HepG2 (cell line): ENCODE measurements around the gene MARCHF2. TPM values are rescaled to one million over a fixed set of nuclear protein-coding genes. Genes with fewer than 3 reads are reported as not detected.
A peak's percentile ranks its signal among the peaks of the same experiment; 100 is the strongest.

Experiments used
- ARNT2 ChIP-seq: sonication (generic); formaldehyde crosslinking; IDR thresholded peaks from 2 replicates; pipeline ENCODE4 v1.8.0; 2022; ENCODE audit warnings: mild to moderate bottlenecking, low read depth, missing genetic modification reagents, moderate library complexity
- ARNTL ChIP-seq: sonication (generic); formaldehyde crosslinking; IDR thresholded peaks from 2 replicates; pipeline ENCODE4 v1.4.0; 2020; ENCODE audit warnings: mild to moderate bottlenecking, missing genetic modification reagents
- CAMTA2 ChIP-seq: sonication (generic); formaldehyde crosslinking; IDR thresholded peaks from 2 replicates; pipeline ENCODE4 v1.4.0; 2020; ENCODE audit warnings: mild to moderate bottlenecking, missing genetic modification reagents, borderline replicate concordance
- DR1 ChIP-seq: sonication (generic); formaldehyde crosslinking; IDR thresholded peaks from 2 replicates; pipeline ENCODE4 v1.8.0; 2021; ENCODE audit warnings: mild to moderate bottlenecking, missing genetic modification reagents, inconsistent platforms
- FOXP1 ChIP-seq, 2 experiments: fragments of 450-650 bp in 1 of 2; IDR thresholded peaks; 2 replicates each; pipeline ENCODE4 v1.6.1; 2017 to 2018; ENCODE audit warnings: antibody characterized with exemption in 1 of 2
- GATAD2A ChIP-seq: IDR thresholded peaks from 2 replicates; pipeline ENCODE4 v1.6.1; 2016
- MED8 ChIP-seq: sonication (generic); formaldehyde crosslinking; IDR thresholded peaks from 2 replicates; pipeline ENCODE4 v1.8.1; 2023; ENCODE audit warnings: mild to moderate bottlenecking, missing genetic modification reagents; ENCODE audit not compliant: insufficient replicate concordance
- RXRA ChIP-seq: sonication (generic); formaldehyde crosslinking; IDR thresholded peaks from 2 replicates; pipeline ENCODE4 v1.5.1; 2020; ENCODE audit warnings: missing genetic modification reagents
- ZNF274 ChIP-seq: sonication (generic); formaldehyde crosslinking; IDR thresholded peaks from 2 replicates; pipeline ENCODE4 v1.5.1; 2020; ENCODE audit warnings: mild to moderate bottlenecking, missing genetic modification reagents
- ZNF296 ChIP-seq: sonication (generic); formaldehyde crosslinking; conservative IDR thresholded peaks from 2 replicates; pipeline ENCODE4 v1.5.0; 2020; ENCODE audit warnings: mild to moderate bottlenecking, missing genetic modification reagents
- ZNF460 ChIP-seq: sonication (generic); formaldehyde crosslinking; IDR thresholded peaks from 2 replicates; pipeline ENCODE4 v1.5.1; 2020; ENCODE audit warnings: missing genetic modification reagents, mild to moderate bottlenecking, borderline replicate concordance
- ZNF558 ChIP-seq: sonication (generic); formaldehyde crosslinking; IDR thresholded peaks from 2 replicates; pipeline ENCODE4 v1.9.0; 2022; ENCODE audit warnings: mild to moderate bottlenecking, missing genetic modification reagents, borderline replicate concordance
- ZSCAN22 ChIP-seq: sonication (generic); formaldehyde crosslinking; IDR thresholded peaks from 2 replicates; pipeline ENCODE4 v1.4.0; 2020; ENCODE audit warnings: mild to moderate bottlenecking, missing genetic modification reagents
- polyA plus RNA-seq, 8 experiments: library from polyadenylated mRNA; depleted of rRNA in 3 of 8; stranded (reverse) in 7 of 8; unstranded in 1 of 8; fragments of >200 nt; fragmentation: Illumina TruSeq in 4 of 8; extraction: Trizol in 4 of 8; gene quantifications; 2 replicates each; pipeline versions ENCODE4 v1.2.1 to v1.2.3, GENCODE V29; 2011 to 2016; ENCODE audit warnings: low read depth in 4 of 8, missing spikeins in 1 of 8, mixed read lengths in 1 of 8; ENCODE audit not compliant: insufficient read depth in 1 of 8
- total RNA-seq, 5 experiments: library from RNA; depleted of rRNA; stranded (reverse); fragments of >200 nt; fragmentation: Illumina TruSeq; extraction: Trizol; gene quantifications; 2 replicates each; pipeline ENCODE4 v1.2.3, GENCODE V29; 2016; ENCODE audit warnings: low read depth in 1 of 5
- TF ChIP-seq, protein P1 (sequence below), 2 experiments: fragments of 450-650 bp in 1 of 2; sonication (generic) in 1 of 2; formaldehyde crosslinking in 1 of 2; IDR thresholded peaks; 2 replicates each; pipeline versions ENCODE4 v1.6.1 to v1.8.0; 2016 to 2022; ENCODE audit warnings: antibody characterized with exemption in 1 of 2, mild to moderate bottlenecking in 1 of 2, missing genetic modification reagents in 1 of 2
- TF ChIP-seq, protein P2 (sequence below): sonication (generic); formaldehyde crosslinking; IDR thresholded peaks from 2 replicates; pipeline ENCODE4 v1.4.0; 2020; ENCODE audit warnings: missing genetic modification reagents, low read depth, mild to moderate bottlenecking, borderline replicate concordance
- TF ChIP-seq, protein P3 (sequence below): sonication (generic); formaldehyde crosslinking; IDR thresholded peaks from 2 replicates; pipeline ENCODE4 v1.4.0; 2020; ENCODE audit warnings: missing genetic modification reagents, borderline replicate concordance

The MARCHF2 gene
- total and polyA plus RNA-seq, 2 of the 13 experiments (the other 11 are each of a cell fraction or from before 2014, with no cell fraction given), result 12.7 to 13.0 TPM

DNA sequence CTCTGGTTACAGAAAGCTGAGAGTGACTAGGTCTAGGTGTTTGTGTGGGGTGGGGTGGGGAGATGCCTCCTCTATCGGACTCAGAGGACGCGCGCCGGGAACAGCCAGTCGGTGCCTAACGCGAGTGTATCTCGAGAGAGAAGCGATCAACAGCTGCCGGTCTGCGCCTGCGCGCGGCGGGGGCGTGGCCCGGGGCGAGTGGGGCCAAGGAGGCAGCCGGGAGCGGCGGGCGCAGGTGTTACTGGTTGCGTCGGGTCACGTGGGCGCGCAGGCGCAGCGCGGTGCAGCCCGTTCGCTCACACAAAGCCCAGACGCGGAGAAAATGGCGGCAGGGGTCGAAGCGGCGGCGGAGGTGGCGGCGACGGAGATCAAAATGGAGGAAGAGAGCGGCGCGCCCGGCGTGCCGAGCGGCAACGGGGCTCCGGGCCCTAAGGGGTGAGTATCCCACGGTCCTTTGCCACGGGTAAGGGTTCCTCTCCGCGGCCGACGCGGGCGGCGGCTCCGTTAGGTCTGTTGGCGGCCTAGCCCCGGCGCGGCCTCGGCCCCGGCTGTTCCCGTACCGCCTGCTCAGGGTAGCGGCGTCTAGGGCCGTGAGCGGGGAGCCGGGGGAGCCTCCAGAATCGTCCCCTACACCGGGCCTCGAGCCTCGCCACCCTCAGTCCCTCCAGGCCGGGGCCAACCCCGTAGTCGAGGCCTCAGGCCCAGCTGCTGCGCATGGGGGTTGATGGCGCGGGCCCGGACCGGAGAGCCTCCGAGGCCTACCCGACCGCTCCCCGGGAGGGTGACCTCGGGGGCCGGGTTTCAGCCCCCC, 31.8 kb downstream of the MARCHF2 start, which contains the start of gene HNRNPM (continued):
- TF ChIP-seq, protein P1, sequence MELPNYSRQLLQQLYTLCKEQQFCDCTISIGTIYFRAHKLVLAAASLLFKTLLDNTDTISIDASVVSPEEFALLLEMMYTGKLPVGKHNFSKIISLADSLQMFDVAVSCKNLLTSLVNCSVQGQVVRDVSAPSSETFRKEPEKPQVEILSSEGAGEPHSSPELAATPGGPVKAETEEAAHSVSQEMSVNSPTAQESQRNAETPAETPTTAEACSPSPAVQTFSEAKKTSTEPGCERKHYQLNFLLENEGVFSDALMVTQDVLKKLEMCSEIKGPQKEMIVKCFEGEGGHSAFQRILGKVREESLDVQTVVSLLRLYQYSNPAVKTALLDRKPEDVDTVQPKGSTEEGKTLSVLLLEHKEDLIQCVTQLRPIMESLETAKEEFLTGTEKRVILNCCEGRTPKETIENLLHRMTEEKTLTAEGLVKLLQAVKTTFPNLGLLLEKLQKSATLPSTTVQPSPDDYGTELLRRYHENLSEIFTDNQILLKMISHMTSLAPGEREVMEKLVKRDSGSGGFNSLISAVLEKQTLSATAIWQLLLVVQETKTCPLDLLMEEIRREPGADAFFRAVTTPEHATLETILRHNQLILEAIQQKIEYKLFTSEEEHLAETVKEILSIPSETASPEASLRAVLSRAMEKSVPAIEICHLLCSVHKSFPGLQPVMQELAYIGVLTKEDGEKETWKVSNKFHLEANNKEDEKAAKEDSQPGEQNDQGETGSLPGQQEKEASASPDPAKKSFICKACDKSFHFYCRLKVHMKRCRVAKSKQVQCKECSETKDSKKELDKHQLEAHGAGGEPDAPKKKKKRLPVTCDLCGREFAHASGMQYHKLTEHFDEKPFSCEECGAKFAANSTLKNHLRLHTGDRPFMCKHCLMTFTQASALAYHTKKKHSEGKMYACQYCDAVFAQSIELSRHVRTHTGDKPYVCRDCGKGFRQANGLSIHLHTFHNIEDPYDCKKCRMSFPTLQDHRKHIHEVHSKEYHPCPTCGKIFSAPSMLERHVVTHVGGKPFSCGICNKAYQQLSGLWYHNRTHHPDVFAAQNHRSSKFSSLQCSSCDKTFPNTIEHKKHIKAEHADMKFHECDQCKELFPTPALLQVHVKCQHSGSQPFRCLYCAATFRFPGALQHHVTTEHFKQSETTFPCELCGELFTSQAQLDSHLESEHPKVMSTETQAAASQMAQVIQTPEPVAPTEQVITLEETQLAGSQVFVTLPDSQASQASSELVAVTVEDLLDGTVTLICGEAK (IDR thresholded peaks at IDR 0.05), result no peak
- TF ChIP-seq, protein P1 (CRISPR knock-in tag; IDR thresholded peaks at IDR 0.05), result 0 out of 2 replicates have a peak, but pooled peaks have one; percentile 23
- TF ChIP-seq ZSCAN22 (peak; percentile 99), ZNF558 (CRISPR knock-in tag) (peak; percentile 72; the same call in 1 of the 2 replicates), ARNTL (CRISPR knock-in tag) (no peak), RXRA (peak; percentile 77; the same call in 1 of the 2 replicates), DR1 (CRISPR knock-in tag) (0 out of 2 replicates have a peak, but pooled peaks have one; percentile 21), GATAD2A (CRISPR knock-in tag) (peak; percentile 26; the same call in 1 of the 2 replicates), ZNF296 (CRISPR knock-in tag) (peak; percentile 74; the same call in 1 of the 2 replicates), ZNF460 (0 out of 2 replicates have a peak, but pooled peaks have one; percentile 13), ZNF274 (CRISPR knock-in tag) (peak; percentile 83; the same call in 1 of the 2 replicates), FOXP1 (IDR thresholded peaks at IDR 0.05) (no peak), FOXP1 (CRISPR knock-in tag; IDR thresholded peaks at IDR 0.05) (no peak), MED8 (CRISPR knock-in tag) (peak; percentile 27), ARNT2 (CRISPR knock-in tag) (peak; percentile 67; the same call in 1 of the 2 replicates), CAMTA2 (CRISPR knock-in tag) (0 out of 2 replicates have a peak, but pooled peaks have one; percentile 43)
- TF ChIP-seq, protein P2, sequence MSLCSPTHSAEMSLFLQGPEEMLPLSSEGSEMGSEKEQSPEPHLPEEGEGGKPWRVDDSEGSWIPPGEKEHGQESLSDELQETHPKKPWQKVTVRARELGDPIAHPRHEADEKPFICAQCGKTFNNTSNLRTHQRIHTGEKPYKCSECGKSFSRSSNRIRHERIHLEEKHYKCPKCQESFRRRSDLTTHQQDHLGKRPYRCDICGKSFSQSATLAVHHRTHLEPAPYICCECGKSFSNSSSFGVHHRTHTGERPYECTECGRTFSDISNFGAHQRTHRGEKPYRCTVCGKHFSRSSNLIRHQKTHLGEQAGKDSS, result peak; percentile 16; the same call in 1 of the 2 replicates
- TF ChIP-seq, protein P3, sequence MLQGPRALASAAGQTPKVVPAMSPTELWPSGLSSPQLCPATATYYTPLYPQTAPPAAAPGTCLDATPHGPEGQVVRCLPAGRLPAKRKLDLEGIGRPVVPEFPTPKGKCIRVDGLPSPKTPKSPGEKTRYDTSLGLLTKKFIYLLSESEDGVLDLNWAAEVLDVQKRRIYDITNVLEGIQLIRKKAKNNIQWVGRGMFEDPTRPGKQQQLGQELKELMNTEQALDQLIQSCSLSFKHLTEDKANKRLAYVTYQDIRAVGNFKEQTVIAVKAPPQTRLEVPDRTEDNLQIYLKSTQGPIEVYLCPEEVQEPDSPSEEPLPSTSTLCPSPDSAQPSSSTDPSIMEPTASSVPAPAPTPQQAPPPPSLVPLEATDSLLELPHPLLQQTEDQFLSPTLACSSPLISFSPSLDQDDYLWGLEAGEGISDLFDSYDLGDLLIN (CRISPR knock-in tag), result 0 out of 2 replicates have a peak, but pooled peaks have one; percentile 18
